Brain microvascular endothelial cell (primary cell): ENCODE measurements around the gene CCR5.

Experiments
- DNase-seq: peaks from one replicate; pipeline ENCODE4 v3.0.0-alpha.2; 2020
- H3K27ac ChIP-seq: fragments of 250-450 bp; sonication (Bioruptor Pico); 2 replicates; pipeline ENCODE4 v1.5.1; 2020; ENCODE audit warnings: mild to moderate bottlenecking, moderate library complexity
- H3K27me3 ChIP-seq: fragments of 250-450 bp; sonication (Bioruptor Pico); replicated peaks from 2 replicates; pipeline ENCODE4 v1.5.1; 2020; ENCODE audit warnings: mild to moderate bottlenecking
- H3K36me3 ChIP-seq: fragments of 250-450 bp; sonication (Bioruptor Pico); replicated peaks from 2 replicates; pipeline ENCODE4 v1.5.1; 2020; ENCODE audit warnings: mild to moderate bottlenecking
- H3K4me3 ChIP-seq: 2 replicates; pipeline ENCODE4 v1.5.1; 2011; ENCODE audit warnings: low read depth, mild to moderate bottlenecking, control low read depth, low read length, moderate library complexity
- in situ Hi-C: cut with HindIII; loops from 2 replicates; pipeline ENCODE4 v1.10.0; 2017; ENCODE audit warnings: low sequenced_read_pairs, low pct_ligation_motif_present
- TF ChIP-seq, protein P1 (sequence below): IDR thresholded peaks from 2 replicates; pipeline ENCODE4 v1.5.1; 2011; ENCODE audit warnings: low read depth, mild to moderate bottlenecking, moderate library complexity, low read length, control low read depth, inconsistent platforms; ENCODE audit errors: missing control alignments

CCR5 gene

DNA sequence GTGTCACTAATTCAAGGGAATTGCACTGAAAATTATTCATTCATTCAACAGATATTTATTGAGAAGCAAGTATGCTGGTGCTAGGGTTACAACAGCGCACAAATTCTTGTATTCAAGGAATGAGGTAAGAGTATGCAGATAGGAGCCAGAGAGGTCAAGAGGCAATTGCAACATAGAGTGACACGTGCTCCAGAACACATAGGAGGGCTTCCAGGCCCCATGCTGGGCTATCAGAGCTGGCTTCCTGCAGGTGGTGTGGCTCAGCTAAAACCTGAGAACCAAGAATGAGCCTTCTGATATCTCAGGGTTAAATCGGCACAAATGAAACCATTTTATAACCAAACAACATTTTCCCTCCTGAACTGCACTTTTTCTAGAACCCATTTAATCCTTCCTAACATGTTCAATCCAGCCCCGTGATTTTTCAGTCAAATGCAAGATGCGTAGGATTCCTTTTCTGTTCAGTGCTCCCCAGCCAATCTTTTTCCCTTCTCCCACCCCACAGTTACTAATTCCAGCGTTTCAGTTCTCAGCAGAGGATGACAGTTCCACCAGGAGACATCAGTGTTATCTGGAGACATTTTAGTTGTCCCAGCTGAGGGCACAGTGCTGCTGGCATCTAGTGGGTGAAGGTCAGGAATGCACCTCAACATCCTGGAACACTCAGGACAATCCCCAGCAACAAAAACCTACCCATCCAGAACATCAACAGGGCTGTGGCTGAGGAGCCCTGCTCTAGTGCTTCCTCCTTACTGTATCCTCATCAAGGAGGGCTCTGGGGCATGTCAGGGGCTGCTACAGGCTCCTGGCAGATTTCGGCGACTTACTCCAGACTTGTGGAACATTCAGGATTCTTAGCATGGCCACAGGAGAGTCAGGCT lies 23.0 kb downstream of the CCR5 start:
- TF ChIP-seq, protein P1, sequence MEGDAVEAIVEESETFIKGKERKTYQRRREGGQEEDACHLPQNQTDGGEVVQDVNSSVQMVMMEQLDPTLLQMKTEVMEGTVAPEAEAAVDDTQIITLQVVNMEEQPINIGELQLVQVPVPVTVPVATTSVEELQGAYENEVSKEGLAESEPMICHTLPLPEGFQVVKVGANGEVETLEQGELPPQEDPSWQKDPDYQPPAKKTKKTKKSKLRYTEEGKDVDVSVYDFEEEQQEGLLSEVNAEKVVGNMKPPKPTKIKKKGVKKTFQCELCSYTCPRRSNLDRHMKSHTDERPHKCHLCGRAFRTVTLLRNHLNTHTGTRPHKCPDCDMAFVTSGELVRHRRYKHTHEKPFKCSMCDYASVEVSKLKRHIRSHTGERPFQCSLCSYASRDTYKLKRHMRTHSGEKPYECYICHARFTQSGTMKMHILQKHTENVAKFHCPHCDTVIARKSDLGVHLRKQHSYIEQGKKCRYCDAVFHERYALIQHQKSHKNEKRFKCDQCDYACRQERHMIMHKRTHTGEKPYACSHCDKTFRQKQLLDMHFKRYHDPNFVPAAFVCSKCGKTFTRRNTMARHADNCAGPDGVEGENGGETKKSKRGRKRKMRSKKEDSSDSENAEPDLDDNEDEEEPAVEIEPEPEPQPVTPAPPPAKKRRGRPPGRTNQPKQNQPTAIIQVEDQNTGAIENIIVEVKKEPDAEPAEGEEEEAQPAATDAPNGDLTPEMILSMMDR, result no peak
- no peak for DNase-seq
- no peaks in the 10 kb centered on the region for H3K27me3 ChIP-seq
- no peak overlapping the region for H3K4me3 ChIP-seq
- H3K27ac ChIP-seq, result no peak overlapping the region
- in situ Hi-C loops, result no loop called here
- no peaks in the 10 kb centered on the region for H3K36me3 ChIP-seq

DNA sequence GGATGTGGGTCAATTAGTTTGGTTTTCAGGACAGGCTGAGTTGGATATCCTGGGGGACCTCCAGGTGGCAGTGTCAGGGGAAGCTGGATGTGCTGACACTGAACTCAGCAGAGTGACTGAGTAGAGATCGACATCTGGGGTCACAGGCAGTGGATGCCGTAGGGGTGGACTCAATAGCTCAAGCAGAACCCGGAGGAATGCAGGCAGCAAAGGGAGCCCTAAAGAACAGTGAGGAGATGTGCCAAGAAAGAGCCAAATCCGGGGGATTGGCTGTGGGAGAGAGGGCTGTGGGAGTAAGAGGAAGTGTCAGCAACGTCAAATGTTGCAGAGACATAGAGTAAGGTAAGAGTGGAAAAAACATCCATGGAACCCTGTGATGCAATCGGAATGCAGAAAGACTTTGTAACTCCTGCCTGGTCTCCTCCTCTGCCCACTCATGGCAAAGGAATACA lies 24.5 kb downstream of the CCR5 start:
- no peak for DNase-seq
- no peaks in the 10 kb centered on the region for H3K36me3 ChIP-seq
- in situ Hi-C loops, result no loop called here
- no peak overlapping the region for H3K4me3 ChIP-seq
- H3K27me3 ChIP-seq, result no peaks in the 10 kb centered on the region
- H3K27ac ChIP-seq, result no peak overlapping the region
- TF ChIP-seq, protein P1, result peak; percentile 48

DNA sequence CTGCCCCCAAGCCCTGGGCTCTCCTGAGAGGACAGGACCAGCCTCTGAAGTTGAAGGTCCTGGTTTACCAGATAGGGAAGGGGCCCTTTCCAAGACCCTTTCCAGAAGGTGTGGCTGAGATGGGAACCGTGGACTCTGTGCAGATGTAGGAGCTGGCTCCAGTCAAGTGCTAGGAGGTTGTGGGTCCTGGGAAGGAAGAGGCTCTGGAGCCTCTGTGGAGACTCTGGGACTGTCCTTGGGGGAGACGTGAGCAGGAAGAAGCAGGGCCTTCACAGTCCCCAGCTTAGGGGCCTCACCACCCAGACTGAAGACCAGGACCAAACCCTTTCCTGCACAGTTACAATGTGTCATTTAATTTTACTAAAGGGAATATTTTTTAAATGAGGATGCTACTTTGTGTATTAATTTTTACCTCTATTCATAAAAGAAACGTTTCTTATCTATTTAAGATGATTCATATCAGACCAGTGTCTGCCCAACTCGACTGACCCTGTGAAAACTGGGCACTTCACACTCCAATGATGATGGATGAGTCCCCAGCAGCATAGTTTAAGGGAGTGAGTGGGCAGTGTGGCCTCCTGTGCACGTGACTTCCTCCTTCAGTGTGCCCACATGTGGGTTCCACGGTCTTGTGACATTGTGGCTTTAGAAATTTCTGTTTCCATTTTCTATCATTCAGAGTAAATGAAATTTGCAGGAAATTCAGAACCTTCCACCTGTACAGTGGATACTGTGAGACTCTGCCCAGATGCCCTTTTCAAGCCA lies 25.2 kb downstream of the CCR5 start:
- no peaks in the 10 kb centered on the region for H3K27me3 ChIP-seq
- H3K27ac ChIP-seq, result no peak overlapping the region
- DNase-seq, result no peak
- no peaks in the 10 kb centered on the region for H3K36me3 ChIP-seq
- TF ChIP-seq, protein P1, result no peak
- no peak overlapping the region for H3K4me3 ChIP-seq
- in situ Hi-C loops, result no loop called here

DNA sequence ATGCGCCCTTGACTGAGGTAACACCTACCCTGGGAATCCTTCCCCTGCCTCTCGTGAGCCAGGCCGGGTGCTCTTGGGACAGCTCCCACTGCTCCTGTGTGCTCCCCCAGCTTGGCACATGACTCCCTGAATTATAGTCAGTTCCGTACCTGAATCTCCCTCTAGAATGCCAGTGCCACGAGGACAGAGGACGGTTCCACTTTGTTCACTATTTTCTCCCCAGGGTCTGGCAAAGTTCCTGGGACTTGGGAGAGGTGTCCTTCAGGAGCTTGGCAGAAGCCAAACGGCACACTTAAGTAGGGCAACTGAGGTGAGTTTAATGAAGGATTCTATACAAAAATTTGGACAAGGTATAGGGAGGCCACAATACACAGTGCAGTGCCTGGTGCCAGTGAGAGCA lies 26.4 kb downstream of the CCR5 start:
- TF ChIP-seq, protein P1, result no peak
- in situ Hi-C loops, result no loop called here
- no peak for DNase-seq

DNA sequence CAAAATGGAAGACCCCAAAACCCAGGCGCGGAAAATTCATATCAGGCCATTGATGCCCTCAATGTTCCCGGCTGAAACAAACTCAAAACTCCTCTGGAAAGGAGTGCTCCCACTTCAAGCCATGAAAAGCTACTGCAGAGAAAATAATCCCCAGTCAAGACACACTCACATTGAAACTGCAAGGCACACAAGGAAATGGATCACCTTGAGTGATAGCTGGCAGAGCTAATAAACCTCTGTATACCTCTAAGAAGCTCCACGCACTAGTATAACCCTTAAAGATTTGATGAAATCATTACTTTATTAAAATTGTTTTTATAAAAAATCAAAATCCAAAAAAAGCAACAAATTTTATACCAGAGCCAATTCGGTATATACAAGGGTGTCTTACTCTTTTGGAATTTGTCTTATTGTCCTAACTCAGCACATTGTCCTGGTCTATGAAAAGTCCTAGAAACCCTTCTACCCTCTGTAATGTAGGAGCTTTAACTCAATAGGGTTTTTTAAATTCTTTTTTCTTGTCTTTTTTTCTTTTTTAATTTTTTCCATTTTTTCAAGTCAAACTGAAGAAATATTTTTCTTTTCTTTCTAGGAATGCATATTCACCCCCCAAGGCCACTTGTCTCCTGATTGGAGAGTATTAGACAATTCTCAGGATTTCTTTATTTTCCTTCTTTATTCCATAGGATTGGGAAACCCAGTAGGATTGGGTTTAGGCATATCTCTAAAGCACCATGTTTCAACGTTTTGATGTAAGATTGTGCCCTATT lies 27.6 kb downstream of the CCR5 start:
- no peaks in the 10 kb centered on the region for H3K27me3 ChIP-seq
- TF ChIP-seq, protein P1, result no peak
- H3K27ac ChIP-seq, result no peak overlapping the region
- in situ Hi-C loops, result no loop called here
- H3K36me3 ChIP-seq, result no peaks in the 10 kb centered on the region
- no peak for DNase-seq
- H3K4me3 ChIP-seq, result no peak overlapping the region

More for the DNA sequence above, 26.4 kb downstream of the CCR5 start:
- Histone ChIP-seq H3K4me3 (no peak overlapping the region), H3K27me3 (no peaks in the 10 kb centered on the region), H3K36me3 (no peaks in the 10 kb centered on the region), H3K27ac (no peak overlapping the region)
